HepG2 (cell line): ENCODE measurements around the gene TRIM2. TPM values are rescaled to one million over a fixed set of nuclear protein-coding genes. Genes with fewer than 3 reads are reported as not detected.

Source experiments
- ATAC-seq: fragments of 200-7000 bp; cut with Tn5 transposase; 3 replicates; pipeline ENCODE4 v1.9.1; 2020; ENCODE audit warnings: mild to moderate bottlenecking, moderate library complexity
- BruUV-seq: library from RNA; stranded (reverse); fragments of 400-500 nt; replicated peaks from 2 replicates; lab custom pipeline; 2021; lab: Mats Ljungman, UMichigan
- CTCF ChIA-PET: fragments of 300-600 bp; formaldehyde crosslinking; extraction: SDS; loops from one replicate; lab custom pipeline; 2021; ENCODE audit warnings: low total read pairs, inconsistent platforms, low intra/inter-chr PET ratio; lab: Yijun Ruan, JAX
- POLR2A ChIA-PET: fragments of 350-600 bp; sonication (Branson Sonifier 250); formaldehyde crosslinking; loops from one replicate; lab custom pipeline; 2020; ENCODE audit warnings: antibody characterized with exemption, inconsistent platforms; lab: Yijun Ruan, JAX
- DNase-seq: peaks from one replicate; pipeline ENCODE4 v3.0.0-alpha.2; 2015; ENCODE audit warnings: low spot score
- FAIRE-seq: peaks from 3 replicates; lab custom pipeline; 2011; peaks lifted over from hg19 to GRCh38; lab: Jason Lieb, UNC
- H2AFZ ChIP-seq: one replicate; pipeline ENCODE4 v1.6.1; 2011; ENCODE audit warnings: low read length, inconsistent platforms
- H3K27ac ChIP-seq: fragments of 300-600 bp; 3 replicates; pipeline ENCODE4 v1.8.0; 2011; ENCODE audit warnings: mixed run types, mild to moderate bottlenecking, mixed read lengths, low read length, inconsistent platforms; ENCODE audit not compliant: insufficient read depth; ENCODE audit errors: extremely low read length
- H3K27me3 ChIP-seq, 2 experiments: fragments of 200-600 bp in 1 of 2; 2 replicates in 1 of 2; 3 replicates in 1 of 2; pipeline versions ENCODE4 v1.6.0 to v1.8.0; 2011; ENCODE audit warnings: low read length in 2 of 2, mild to moderate bottlenecking in 2 of 2, moderate library complexity in 2 of 2, inconsistent platforms in 1 of 2; ENCODE audit not compliant: insufficient read depth in 2 of 2, control insufficient read depth in 1 of 2
- H3K36me3 ChIP-seq, 2 experiments: fragments of 200-600 bp in 1 of 2; replicated peaks in 1 of 2; 2 replicates in 1 of 2; 3 replicates in 1 of 2; pipeline versions ENCODE4 v1.5.1 to v1.8.0; 2011; ENCODE audit warnings: low read length in 2 of 2, inconsistent platforms in 1 of 2; ENCODE audit not compliant: insufficient read depth in 2 of 2, control insufficient read depth in 1 of 2
- H3K4me1 ChIP-seq: 2 replicates; pipeline ENCODE4 v1.5.1; 2012; ENCODE audit warnings: low read length, inconsistent platforms; ENCODE audit not compliant: insufficient read depth
- H3K4me2 ChIP-seq: 2 replicates; pipeline ENCODE4 v1.6.0; 2011; ENCODE audit warnings: low read depth, low read length, inconsistent platforms
- H3K4me3 ChIP-seq, 3 experiments: fragments of 200-600 bp in 1 of 3; sonication (generic), shearing (Covaris generic) in 1 of 3; replicated peaks in 1 of 3; 2 replicates each; pipeline ENCODE4 v1.5.1; 2011 to 2016; ENCODE audit warnings: low read length in 3 of 3, inconsistent platforms in 2 of 3, low read depth in 2 of 3, mild to moderate bottlenecking in 2 of 3, control low read depth in 1 of 3, mixed read lengths in 1 of 3; ENCODE audit not compliant: insufficient read depth in 1 of 3
- H3K79me2 ChIP-seq: one replicate; pipeline ENCODE4 v1.6.1; 2011; ENCODE audit warnings: low read length, inconsistent platforms; ENCODE audit not compliant: insufficient read depth
- H3K9ac ChIP-seq: 2 replicates; pipeline ENCODE4 v1.6.0; 2011; ENCODE audit warnings: mild to moderate bottlenecking, low read depth, low read length, inconsistent platforms; ENCODE audit not compliant: insufficient read depth
- H3K9me3 ChIP-seq: 2 replicates; pipeline ENCODE4 v1.5.1; 2012; ENCODE audit warnings: mild to moderate bottlenecking, low read length
- H4K20me1 ChIP-seq: 2 replicates; pipeline ENCODE4 v1.6.0; 2011; ENCODE audit warnings: inconsistent platforms, mild to moderate bottlenecking, low read length, moderate library complexity; ENCODE audit not compliant: insufficient read depth
- AFF4 ChIP-seq: sonication (generic); formaldehyde crosslinking; IDR thresholded peaks from 2 replicates; pipeline ENCODE4 v1.4.0; 2020; ENCODE audit warnings: missing genetic modification reagents
- ASH2L ChIP-seq: fragments of 300-600, 200-600 bp; sonication (generic); IDR thresholded peaks from 2 replicates; pipeline ENCODE4 v1.7.0; 2017; ENCODE audit warnings: low read depth, mild to moderate bottlenecking, moderate library complexity, mixed read lengths, low read length; ENCODE audit not compliant: insufficient read length
- ATF2 ChIP-seq: sonication (generic); formaldehyde crosslinking; IDR thresholded peaks from 2 replicates; pipeline ENCODE4 v1.4.0; 2020; ENCODE audit warnings: missing genetic modification reagents
- CENPBD1 ChIP-seq: sonication (generic); formaldehyde crosslinking; IDR thresholded peaks from 2 replicates; pipeline ENCODE4 v1.8.0; 2022; ENCODE audit warnings: missing genetic modification reagents, low read depth, mild to moderate bottlenecking, borderline replicate concordance
- FOXC1 ChIP-seq: sonication (generic); formaldehyde crosslinking; IDR thresholded peaks from 2 replicates; pipeline ENCODE4 v1.8.0; 2022; ENCODE audit warnings: mild to moderate bottlenecking, missing genetic modification reagents, borderline replicate concordance
- FOXP4 ChIP-seq: sonication (generic); formaldehyde crosslinking; IDR thresholded peaks from 2 replicates; pipeline ENCODE4 v1.4.0; 2020; ENCODE audit warnings: missing genetic modification reagents
- MED1 ChIP-seq: sonication (generic); formaldehyde crosslinking; IDR thresholded peaks from 2 replicates; pipeline ENCODE4 v1.4.0; 2020; ENCODE audit warnings: missing genetic modification reagents
- PRMT3 ChIP-seq: sonication (generic); formaldehyde crosslinking; IDR thresholded peaks from 2 replicates; pipeline ENCODE4 v1.8.1; 2022; ENCODE audit warnings: low read depth, mild to moderate bottlenecking, moderate library complexity, missing genetic modification reagents, borderline replicate concordance
- RFX3 ChIP-seq: IDR thresholded peaks from 2 replicates; pipeline ENCODE4 v1.6.1; 2016; ENCODE audit warnings: missing biosample characterization, missing genetic modification reagents
- THAP11 ChIP-seq: IDR thresholded peaks from 2 replicates; pipeline ENCODE4 v1.6.1; 2016; ENCODE audit warnings: missing biosample characterization, missing genetic modification reagents
- ZNF383 ChIP-seq: sonication (generic); formaldehyde crosslinking; IDR thresholded peaks from 2 replicates; pipeline ENCODE4 v1.4.0; 2020; ENCODE audit warnings: missing genetic modification reagents, mild to moderate bottlenecking, borderline replicate concordance
- ZNF451 ChIP-seq: sonication (generic); formaldehyde crosslinking; IDR thresholded peaks from 2 replicates; pipeline ENCODE4 v1.5.0; 2020; ENCODE audit warnings: mild to moderate bottlenecking, missing genetic modification reagents
- ZNF567 ChIP-seq: sonication (generic); formaldehyde crosslinking; IDR thresholded peaks from 2 replicates; pipeline ENCODE4 v1.8.1; 2023; ENCODE audit warnings: mild to moderate bottlenecking, missing genetic modification reagents, borderline replicate concordance
- WGBS: methylation state at CpG from one replicate; pipeline ENCODE4 v1.1.6; 2017; ENCODE audit warnings: low lambda C conversion rate; 5-methylcytosine and 5-hydroxymethylcytosine counted together
- in situ Hi-C: cut with HindIII; loops from 2 replicates; pipeline ENCODE4 v1.10.0; 2017; ENCODE audit warnings: low pct_unique_long_range_greater_than_20kb; ENCODE audit not compliant: extremely low pct_ligation_motif_present
- intact Hi-C: fragments of 100-400 bp; cut with micrococcal nuclease; formaldehyde crosslinking; loops from one replicate; pipeline ENCODE4 v1.10.0; 2022; ENCODE audit not compliant: unreplicated experiment
- polyA plus RNA-seq, 8 experiments: library from polyadenylated mRNA; depleted of rRNA in 3 of 8; stranded (reverse) in 7 of 8; unstranded in 1 of 8; fragments of >200 nt; fragmentation: Illumina TruSeq in 4 of 8; extraction: Trizol in 4 of 8; gene quantifications; 2 replicates each; pipeline versions ENCODE4 v1.2.1 to v1.2.3, GENCODE V29; 2011 to 2016; ENCODE audit warnings: low read depth in 4 of 8, missing spikeins in 1 of 8, mixed read lengths in 1 of 8; ENCODE audit not compliant: insufficient read depth in 1 of 8
- total RNA-seq, 5 experiments: library from RNA; depleted of rRNA; stranded (reverse); fragments of >200 nt; fragmentation: Illumina TruSeq; extraction: Trizol; gene quantifications; 2 replicates each; pipeline ENCODE4 v1.2.3, GENCODE V29; 2016; ENCODE audit warnings: low read depth in 1 of 5

TRIM2 gene
- total and polyA plus RNA-seq, 2 of the 13 experiments (the other 11 are each of a cell fraction or from before 2014, with no cell fraction given), result 2.1 to 4.2 TPM

- in situ Hi-C loops, result no loop called here
- H3K27me3 ChIP-seq, result peaks cover 0 to 1% of the 10 kb centered on the region in 2 experiments; a peak in 2 of 5 replicates
- 51% methylated on average over 4 of the region's 4 CpGs for WGBS
- TF ChIP-seq FOXP4 (no peak), FOXC1 (CRISPR knock-in tag) (no peak), ZNF451 (CRISPR knock-in tag) (no peak), THAP11 (CRISPR knock-in tag) (no peak), ZNF567 (CRISPR knock-in tag) (no peak), CENPBD1 (CRISPR knock-in tag) (no peak), ASH2L (no peak), AFF4 (CRISPR knock-in tag) (no peak), RFX3 (no peak), PRMT3 (CRISPR knock-in tag) (no peak), ZNF383 (CRISPR knock-in tag) (no peak), MED1 (CRISPR knock-in tag) (no peak), ATF2 (CRISPR knock-in tag) (no peak)
- TF ChIP-seq, all 625 proteins: peak for 0
- no peaks in the 10 kb centered on the region for H3K79me2 ChIP-seq
- ChIA-PET CTCF (no interaction called here), POLR2A (no interaction called here)
- FAIRE-seq, result no peak
- no peak overlapping the region for H3K27ac ChIP-seq
- no peak overlapping the region for H3K9ac ChIP-seq
- no peak overlapping the region for H2AFZ ChIP-seq
- H3K4me1 ChIP-seq, result peaks cover 10% of the 10 kb centered on the region; the same call in 1 of the 2 replicates
- H3K36me3 ChIP-seq, result no peaks in the 10 kb centered on the region
- H3K9me3 ChIP-seq, result no peaks in the 10 kb centered on the region
- H3K4me3 ChIP-seq, result no peak overlapping the region
- ATAC-seq, result no peak
- no peak overlapping the region for H3K4me2 ChIP-seq
- no TSS peak for BruUV-seq
- DNase-seq, result no peak
- intact Hi-C loops, result no loop called here
- H4K20me1 ChIP-seq, result no peaks in the 10 kb centered on the region
These were observed 12.3 kb downstream of the TRIM2 start for GRCh38 chr4:153216546-153216945.
